ENCODE data around the gene ACD.

GRCh38 chr16:67703626-67704025 is 43.6 kb upstream of the ACD start:
- TF ChIP-seq POLR2A (IDR thresholded peaks at IDR 0.05), result no peak
- TF ChIP-seq CTCF (IDR thresholded peaks at IDR 0.05), result no peak
